HG02798 (cell line): ENCODE results near the gene FUT7.
A peak's percentile ranks its signal among the peaks of the same experiment; 100 is the strongest.

Experiments used
- ATAC-seq: cut with Tn5 transposase; IDR thresholded peaks from one replicate; pipeline ENCODE4 v1.9.1; 2021; ENCODE audit warnings: mild to moderate bottlenecking; ENCODE audit not compliant: unreplicated experiment, poor library complexity

The FUT7 gene

DNA sequence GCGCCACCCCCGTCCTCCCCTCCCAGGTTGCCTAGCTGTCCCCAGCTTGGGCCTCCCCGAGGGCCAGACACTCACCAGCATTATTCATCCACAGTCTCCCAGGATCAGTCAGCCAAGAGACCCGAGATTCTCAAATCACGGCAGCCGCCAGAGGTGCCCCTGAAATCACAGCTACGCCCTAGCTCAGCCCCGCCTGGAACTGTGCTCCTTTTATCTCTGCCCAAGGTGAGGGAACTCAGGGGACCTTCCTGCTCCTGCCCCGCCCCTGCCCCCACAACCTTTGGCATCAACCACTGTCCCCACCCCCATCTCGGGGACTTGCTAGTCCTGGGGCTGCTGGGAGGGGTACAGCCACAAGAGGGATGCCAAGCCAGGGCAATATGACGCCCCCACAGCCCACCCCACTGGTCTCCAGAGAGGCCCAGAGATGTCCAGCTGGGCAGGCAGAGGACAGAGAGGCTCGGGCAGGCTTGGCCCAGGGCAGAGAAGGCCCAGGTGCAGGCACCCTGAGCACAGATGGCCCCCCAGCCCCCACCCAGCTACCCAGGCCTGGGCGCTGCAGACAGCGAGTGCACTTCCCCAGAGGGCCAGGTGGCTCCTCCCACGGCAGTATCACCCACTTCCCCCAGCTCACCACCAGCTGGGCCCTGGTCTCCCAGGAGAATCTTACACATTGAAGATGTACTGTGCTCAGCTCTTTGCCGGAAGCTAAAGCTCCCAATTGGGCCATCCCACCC is at the start of gene FUT7:
Gene FUT7 (minus strand): TSS at position 185 of the 737 bp plus-strand sequence. CDS start 97 bp downstream, at position 88.
- no peak for ATAC-seq

GRCh38 chr9:137080260-137081122 is 48.6 kb upstream of the FUT7 start:
- ATAC-seq: no peak

- ATAC-seq: no peak
These were observed 47.5 kb upstream of the FUT7 start for GRCh38 chr9:137079401-137079787.

GRCh38 chr9:137078701-137079400 is 47.0 kb upstream of the FUT7 start:
- ATAC-seq: no peak

DNA sequence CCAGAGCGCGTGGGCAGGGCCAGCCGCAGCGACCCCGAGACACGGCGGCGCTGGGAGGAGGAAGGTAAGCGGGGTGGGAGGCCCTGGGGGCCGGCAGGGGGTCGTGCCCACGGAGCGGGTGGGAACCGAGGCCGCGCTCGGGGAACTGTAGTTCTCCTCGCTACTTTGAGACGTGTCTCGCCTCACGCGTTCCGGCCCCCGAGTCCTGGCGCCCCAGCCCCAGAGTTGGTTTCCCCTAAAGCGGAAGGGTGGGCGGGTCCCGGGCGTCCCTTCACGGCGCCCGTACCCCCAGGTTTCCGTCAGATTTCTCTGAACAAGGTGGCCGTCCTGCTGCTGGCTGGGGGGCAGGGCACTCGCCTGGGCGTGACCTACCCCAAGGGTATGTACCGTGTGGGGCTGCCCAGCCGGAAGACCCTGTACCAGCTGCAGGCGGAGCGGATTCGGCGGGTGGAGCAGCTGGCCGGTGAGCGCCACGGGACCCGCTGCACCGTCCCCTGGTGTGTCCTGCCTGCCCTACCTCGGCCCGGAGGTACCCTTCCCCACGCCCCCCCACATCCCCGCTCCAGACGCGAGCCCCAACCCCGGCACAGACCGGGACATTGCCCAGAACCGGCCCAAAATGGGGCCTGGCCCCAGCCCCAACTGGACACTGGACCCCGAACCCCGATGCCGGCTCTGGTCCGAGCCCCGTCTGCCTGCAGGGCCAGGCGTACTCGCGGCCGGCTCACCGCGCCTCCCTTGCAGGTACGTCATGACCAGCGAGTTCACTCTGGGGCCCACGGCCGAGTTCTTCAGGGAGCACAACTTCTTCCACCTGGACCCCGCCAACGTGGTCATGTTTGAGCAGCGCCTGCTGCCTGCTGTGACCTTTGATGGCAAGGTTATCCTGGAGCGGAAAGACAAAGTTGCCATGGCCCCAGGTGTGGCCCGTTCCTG is 46.1 kb upstream of the FUT7 start:
- no peak for ATAC-seq

DNA sequence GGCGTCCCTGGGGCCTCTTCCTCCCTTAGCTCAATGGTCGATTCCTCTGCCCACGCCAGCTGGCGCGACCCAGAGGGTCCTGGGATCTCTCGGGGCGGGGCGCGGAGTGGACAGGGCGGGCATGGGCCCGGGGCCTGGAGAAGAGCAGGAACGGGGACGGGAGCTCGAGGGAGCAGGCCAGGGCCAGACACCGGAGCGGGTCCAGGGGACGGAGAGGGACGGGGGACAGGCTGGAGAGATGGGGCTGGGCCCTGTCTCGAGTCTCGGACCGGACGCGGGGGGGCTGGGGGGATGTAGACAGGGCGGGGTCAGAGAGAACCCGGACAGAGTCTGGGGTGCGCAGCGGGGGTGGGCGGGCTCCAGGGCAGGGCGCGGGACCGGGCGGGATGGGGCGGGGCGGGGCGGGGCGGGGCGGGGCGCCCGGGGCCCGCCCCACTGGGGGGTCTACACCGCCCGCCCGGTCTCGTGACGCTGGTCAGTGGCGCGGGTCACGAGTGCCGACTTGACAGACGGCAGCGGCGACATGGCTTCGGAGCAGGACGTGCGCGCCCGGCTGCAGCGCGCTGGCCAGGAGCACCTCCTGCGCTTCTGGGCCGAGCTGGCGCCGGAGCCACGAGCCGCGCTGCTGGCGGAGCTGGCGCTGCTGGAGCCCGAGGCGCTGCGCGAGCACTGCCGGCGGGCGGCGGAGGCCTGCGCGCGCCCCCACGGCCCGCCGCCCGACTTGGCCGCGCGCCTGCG is 45.3 kb upstream of the FUT7 start, which contains the start of gene UAP1L1:
Gene UAP1L1 (plus strand): TSS at position 508 of the 738 bp plus-strand sequence. CDS start 16 bp downstream, at position 524.
- ATAC-seq: peak; percentile 71

- no peak for ATAC-seq
These were observed 44.7 kb upstream of the FUT7 start for GRCh38 chr9:137076636-137077009.

- ATAC-seq: no peak
These were observed 43.4 kb upstream of the FUT7 start for GRCh38 chr9:137075275-137075775.

DNA sequence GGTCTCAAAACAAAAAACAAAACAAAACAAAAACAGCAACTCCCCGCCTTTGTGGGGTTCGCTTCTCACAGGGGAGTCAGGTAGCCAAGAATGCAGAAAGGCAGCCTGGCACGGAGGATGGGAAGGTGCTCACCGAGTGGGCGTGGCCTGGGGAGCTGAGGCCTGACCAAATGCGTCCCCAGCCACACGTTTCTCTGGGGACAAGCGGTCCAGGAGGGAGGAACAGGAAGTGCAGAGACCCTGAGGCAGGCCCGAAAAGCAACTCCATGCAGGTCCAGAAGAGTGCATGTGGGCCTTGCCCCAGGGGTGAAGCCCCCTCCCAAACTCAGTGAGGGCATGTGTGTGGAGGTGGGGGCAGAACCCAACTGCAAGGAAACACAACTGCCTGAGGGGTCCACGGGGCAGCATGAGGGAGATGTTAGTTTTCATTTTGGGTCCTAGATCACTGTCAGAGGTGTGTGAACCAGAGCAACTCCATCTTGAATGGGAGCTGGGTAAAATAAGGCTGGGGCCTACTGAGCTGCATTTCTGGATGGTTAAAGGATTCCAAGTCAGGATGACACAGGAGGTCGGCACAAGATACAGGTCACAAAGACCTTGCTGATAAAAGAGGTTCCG is 42.9 kb upstream of the FUT7 start:
- ATAC-seq: no peak

DNA sequence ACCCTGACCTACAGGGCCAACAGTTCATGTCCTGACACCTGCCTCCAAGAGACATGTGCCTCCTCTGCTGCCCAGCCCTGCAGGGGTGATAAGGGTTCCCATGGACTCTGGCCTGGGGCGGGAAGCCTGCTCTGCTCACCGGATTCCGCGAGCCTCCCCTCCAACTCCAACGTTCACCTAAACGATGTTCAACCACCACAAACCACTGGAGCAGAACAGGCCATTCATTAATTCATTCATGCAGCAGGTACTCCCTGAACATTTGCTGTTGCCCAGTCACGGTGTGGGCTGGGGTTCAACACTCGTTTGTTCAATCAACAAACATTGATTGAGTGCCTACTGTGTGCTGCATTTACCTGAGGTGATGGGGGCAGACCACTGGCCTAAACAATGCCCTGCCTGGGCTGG is 42.1 kb upstream of the FUT7 start:
- no peak for ATAC-seq

DNA sequence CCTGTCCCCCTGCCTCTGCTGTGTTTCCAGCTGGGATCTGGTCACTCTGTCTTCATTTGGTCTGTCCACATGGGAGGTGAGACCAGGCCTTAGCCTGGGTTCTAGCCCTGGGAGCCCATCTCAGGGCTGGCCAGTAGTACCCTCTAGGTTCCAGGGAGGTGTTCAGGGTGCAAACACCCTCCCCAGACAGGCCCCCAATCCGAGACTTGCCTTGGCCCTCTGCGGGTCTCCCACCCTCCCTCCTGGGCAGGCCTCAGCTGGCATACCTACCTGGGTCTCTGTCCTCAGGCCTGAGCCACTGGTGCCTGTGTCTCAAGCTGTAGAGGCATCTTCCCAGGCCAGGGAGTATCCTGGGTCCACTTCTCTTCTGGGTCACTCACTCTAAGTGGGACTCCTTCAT is 39.4 kb upstream of the FUT7 start:
- no peak for ATAC-seq

DNA sequence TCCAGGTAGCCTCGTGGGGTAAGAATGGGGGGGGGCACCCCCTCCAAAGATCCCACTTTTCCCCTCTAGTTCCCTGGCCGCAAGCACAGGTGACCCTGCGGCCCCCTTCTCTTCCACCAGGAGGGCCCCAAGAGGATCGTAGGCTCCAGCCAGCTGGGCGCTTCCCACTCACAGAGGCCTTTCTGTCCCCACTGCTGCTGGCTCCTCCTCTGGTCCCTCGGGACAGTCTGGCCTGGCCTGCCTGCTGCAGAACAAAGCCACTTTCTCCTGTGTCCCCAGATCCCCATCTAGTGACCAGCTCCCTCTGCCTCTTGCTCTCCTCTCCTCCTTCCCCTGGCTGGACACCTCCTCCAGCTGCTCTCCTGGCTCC is 39.0 kb upstream of the FUT7 start:
- ATAC-seq: no peak

GRCh38 chr9:137070201-137070905 is 38.5 kb upstream of the FUT7 start, which contains the start of gene SAPCD2:
Gene SAPCD2, minus strand, starts transcription at chr9:137070557. Its CDS starts 97 bp downstream, at chr9:137070460.
- peak; percentile 82 for ATAC-seq

DNA sequence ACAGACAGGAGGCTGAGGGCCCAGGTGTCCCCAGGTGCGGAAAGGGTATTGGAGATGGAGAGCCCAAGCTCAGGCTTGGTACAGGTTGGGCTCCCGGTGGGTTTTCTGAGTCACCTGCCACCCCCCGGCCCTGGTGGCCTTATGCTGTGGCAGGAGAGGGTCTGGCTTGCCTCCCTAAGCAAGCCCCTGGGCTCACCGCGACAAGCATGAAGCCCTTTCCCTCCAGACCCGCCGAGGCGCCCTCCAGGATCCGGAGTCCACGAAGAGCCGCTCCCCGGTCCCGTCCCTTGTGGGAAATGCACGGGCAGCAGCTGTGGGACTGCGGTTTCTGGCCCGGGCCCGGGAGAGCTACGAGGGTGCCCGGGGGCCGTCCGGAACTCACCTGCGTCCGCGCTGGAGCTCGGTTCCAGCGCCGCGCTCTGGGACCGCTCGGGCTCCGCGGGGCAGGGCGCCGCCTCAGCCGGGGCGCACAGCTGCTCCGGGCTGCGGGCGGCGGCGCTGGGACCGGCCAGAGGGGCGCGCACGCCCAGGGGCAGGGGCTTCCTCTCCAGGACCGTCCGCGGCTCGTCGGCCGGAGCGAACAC is 37.7 kb upstream of the FUT7 start:
- ATAC-seq: peak; percentile 7

- no peak for ATAC-seq
These were observed 36.9 kb upstream of the FUT7 start for GRCh38 chr9:137068539-137069507.

GRCh38 chr9:137067860-137068538 is 36.1 kb upstream of the FUT7 start:
- peak; percentile 37 for ATAC-seq
